Measurements from ENCODE around the gene MACIR. TPM values are rescaled to one million over a fixed set of nuclear protein-coding genes. Genes with fewer than 3 reads are reported as not detected.

MACIR gene
- total RNA-seq, 6 experiments from 2014 or later, result 0.37 to 1.9 (median 0.75) TPM

DNA sequence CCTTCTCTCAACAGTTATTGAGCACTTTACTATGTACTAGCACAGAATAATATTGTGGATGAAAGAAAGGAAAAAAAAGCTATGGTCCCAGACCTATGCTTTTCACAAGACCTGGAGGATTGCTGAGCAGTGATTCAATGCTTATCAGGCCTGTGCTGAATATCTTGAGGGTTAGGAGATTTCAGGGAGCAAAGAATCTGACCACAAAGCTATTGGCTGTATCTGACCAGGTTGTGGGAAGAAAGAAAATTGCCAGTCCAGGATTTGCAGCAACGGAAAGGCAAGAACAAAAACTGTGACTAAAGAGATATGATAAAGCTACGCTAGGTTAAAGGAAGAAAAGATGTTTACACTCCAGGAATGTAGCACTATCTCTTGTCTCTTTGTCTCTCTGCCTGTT, 14.9 kb upstream of the MACIR start:
- Histone ChIP-seq H3K27ac (no peak overlapping the region), H3K36me3 (no peaks in the 10 kb centered on the region), H3K4me3 (no peak overlapping the region), H3K9me3 (no peaks in the 10 kb centered on the region), H3K27me3 (no peaks in the 10 kb centered on the region), H3K4me1 (no peaks in the 10 kb centered on the region)
- DNase-seq (no peak), ATAC-seq (no peak)
- TF ChIP-seq, protein P1, sequence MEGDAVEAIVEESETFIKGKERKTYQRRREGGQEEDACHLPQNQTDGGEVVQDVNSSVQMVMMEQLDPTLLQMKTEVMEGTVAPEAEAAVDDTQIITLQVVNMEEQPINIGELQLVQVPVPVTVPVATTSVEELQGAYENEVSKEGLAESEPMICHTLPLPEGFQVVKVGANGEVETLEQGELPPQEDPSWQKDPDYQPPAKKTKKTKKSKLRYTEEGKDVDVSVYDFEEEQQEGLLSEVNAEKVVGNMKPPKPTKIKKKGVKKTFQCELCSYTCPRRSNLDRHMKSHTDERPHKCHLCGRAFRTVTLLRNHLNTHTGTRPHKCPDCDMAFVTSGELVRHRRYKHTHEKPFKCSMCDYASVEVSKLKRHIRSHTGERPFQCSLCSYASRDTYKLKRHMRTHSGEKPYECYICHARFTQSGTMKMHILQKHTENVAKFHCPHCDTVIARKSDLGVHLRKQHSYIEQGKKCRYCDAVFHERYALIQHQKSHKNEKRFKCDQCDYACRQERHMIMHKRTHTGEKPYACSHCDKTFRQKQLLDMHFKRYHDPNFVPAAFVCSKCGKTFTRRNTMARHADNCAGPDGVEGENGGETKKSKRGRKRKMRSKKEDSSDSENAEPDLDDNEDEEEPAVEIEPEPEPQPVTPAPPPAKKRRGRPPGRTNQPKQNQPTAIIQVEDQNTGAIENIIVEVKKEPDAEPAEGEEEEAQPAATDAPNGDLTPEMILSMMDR (IDR thresholded peaks at IDR 0.05), result no peak
- TF ChIP-seq POLR2A (IDR thresholded peaks at IDR 0.05), result no peak
- 37% methylated on average over 2 of the region's 2 CpGs for WGBS (ENCODE audit: insufficient coverage, low coverage, low lambda C conversion rate, missing lambda C conversion rate)
- intact Hi-C loops (cut with DNase I), result no loop called here

GRCh38 chr5:103244398-103244797, 14.2 kb upstream of the MACIR start:
- intact Hi-C loops (cut with DNase I), result no loop called here
- no peak for ATAC-seq
- Histone ChIP-seq H3K4me3 (no peak overlapping the region), H3K9me3 (no peaks in the 10 kb centered on the region), H3K27me3 (no peaks in the 10 kb centered on the region), H3K36me3 (no peaks in the 10 kb centered on the region), H3K4me1 (no peaks in the 10 kb centered on the region), H3K27ac (no peak overlapping the region)
- TF ChIP-seq, protein P1 (IDR thresholded peaks at IDR 0.05), result no peak
- no peak for TF ChIP-seq POLR2A (IDR thresholded peaks at IDR 0.05)
- DNase-seq, result no peak

DNA sequence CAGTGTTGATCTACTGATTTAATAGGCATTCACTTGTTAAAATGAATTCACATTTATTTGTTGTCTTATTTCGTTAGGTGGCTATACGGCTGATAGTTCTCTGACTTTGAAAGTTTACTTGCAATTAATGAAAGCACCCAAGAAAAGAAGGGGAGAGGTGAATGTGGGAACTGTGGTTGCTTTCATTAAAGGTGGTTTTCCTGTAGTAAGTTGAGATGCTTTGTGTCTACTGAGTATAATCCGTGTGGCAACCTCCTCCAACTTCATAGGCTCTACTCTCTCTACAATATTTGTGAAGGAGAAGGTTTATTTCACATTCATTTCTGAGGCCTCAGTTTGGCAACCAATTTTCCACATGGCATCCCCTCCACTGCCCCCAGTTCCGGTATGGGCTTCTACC, 12.8 kb upstream of the MACIR start:
- Histone ChIP-seq H3K9me3 (no peaks in the 10 kb centered on the region), H3K27ac (no peak overlapping the region), H3K36me3 (no peaks in the 10 kb centered on the region), H3K4me1 (no peaks in the 10 kb centered on the region), H3K27me3 (no peaks in the 10 kb centered on the region), H3K4me3 (no peak overlapping the region)
- ATAC-seq (no peak), DNase-seq (no peak)
- no peak for TF ChIP-seq POLR2A (IDR thresholded peaks at IDR 0.05)
- TF ChIP-seq, protein P1 (IDR thresholded peaks at IDR 0.05), result no peak
- intact Hi-C loops (cut with DNase I), result no loop called here
- WGBS (ENCODE audit: insufficient coverage, low coverage, low lambda C conversion rate, missing lambda C conversion rate), result 63% methylated on average over 4 of the region's 4 CpGs

GRCh38 chr5:103247118-103247517, 11.4 kb upstream of the MACIR start:
- Histone ChIP-seq H3K4me3 (no peak overlapping the region), H3K9me3 (no peaks in the 10 kb centered on the region), H3K27me3 (no peaks in the 10 kb centered on the region), H3K36me3 (no peaks in the 10 kb centered on the region), H3K4me1 (no peaks in the 10 kb centered on the region), H3K27ac (no peak overlapping the region)
- intact Hi-C loops (cut with DNase I), result no loop called here
- 83% methylated on average over 1 of the region's 1 CpG for WGBS (ENCODE audit: insufficient coverage, low coverage, low lambda C conversion rate, missing lambda C conversion rate)
- no peak for ATAC-seq
- DNase-seq, result no peak
- no peak for TF ChIP-seq POLR2A (IDR thresholded peaks at IDR 0.05)
- TF ChIP-seq, protein P1 (IDR thresholded peaks at IDR 0.05), result no peak

DNA sequence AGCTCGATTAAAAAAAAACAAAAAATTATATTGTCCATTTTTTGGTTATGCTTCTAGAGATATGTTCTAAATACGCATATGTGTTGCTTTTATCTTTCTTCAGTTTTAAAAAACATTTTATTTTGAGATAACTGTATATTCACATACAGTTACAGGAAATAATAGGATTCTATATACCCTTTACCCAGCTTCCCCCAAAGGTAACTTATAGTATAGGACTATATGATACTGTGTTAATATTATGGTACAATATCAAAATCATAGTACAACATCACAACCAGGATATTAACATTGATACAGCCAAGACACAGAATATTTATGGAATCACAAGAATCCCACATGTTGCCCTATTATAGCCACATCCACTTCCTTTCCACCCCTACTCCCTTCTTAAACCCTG, 9.5 kb upstream of the MACIR start:
- Histone ChIP-seq H3K4me3 (no peak overlapping the region), H3K27ac (no peak overlapping the region), H3K9me3 (no peaks in the 10 kb centered on the region), H3K27me3 (no peaks in the 10 kb centered on the region), H3K36me3 (no peaks in the 10 kb centered on the region), H3K4me1 (no peaks in the 10 kb centered on the region)
- DNase-seq (no peak), ATAC-seq (no peak)
- WGBS (ENCODE audit: insufficient coverage, low coverage, low lambda C conversion rate, missing lambda C conversion rate), result 65% methylated on average over 2 of the region's 2 CpGs
- intact Hi-C loops (cut with DNase I), result no loop called here
- TF ChIP-seq, protein P1 (IDR thresholded peaks at IDR 0.05), result no peak
- no peak for TF ChIP-seq POLR2A (IDR thresholded peaks at IDR 0.05)
